ENCODE data around the gene CACTIN.
A peak's percentile ranks its signal among the peaks of the same experiment; 100 is the strongest.

DNA sequence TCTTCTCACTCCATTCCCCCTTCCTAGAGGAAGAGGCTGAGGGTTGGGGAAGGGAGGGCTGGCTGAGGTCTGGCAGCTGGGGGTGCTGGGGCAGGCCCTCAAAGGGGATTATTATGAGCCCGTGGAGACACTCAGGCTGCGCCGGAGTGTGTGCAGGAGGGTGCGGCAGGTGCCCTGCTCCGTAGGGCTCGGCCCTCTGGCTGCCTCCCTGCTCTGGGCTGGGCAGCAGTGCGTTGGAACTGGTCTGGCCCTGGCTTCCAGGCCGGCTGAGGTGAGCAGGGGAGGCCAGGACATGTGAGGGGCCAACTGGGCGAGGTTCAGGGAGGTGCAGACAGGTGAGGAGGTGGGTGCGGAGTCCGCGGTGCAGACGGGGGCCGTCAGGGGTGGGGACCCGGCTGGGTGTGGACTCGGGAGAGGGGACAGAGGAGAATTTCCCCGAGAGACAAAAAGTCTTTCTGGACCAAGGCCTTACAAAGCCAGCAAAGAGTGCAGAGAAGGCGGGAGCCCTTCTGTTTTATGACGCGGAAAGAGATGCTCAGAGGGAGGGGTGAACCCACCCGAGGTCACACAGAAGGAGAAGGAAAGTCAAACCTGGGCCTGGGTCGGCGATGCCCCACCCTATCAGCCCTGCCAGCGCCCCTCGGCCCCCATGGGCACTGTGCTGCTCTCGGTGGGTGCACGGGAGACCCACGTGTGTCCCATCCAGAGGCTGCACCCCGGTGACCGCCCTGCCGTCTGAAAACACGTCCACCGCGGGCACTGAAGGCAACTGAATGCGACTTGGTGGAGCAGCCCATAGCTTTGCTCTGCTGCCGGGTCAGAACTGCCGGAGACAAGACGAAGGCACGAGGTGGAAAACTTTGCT, 42.7 kb upstream of the CACTIN start:
- TF ChIP-seq, protein P1, sequence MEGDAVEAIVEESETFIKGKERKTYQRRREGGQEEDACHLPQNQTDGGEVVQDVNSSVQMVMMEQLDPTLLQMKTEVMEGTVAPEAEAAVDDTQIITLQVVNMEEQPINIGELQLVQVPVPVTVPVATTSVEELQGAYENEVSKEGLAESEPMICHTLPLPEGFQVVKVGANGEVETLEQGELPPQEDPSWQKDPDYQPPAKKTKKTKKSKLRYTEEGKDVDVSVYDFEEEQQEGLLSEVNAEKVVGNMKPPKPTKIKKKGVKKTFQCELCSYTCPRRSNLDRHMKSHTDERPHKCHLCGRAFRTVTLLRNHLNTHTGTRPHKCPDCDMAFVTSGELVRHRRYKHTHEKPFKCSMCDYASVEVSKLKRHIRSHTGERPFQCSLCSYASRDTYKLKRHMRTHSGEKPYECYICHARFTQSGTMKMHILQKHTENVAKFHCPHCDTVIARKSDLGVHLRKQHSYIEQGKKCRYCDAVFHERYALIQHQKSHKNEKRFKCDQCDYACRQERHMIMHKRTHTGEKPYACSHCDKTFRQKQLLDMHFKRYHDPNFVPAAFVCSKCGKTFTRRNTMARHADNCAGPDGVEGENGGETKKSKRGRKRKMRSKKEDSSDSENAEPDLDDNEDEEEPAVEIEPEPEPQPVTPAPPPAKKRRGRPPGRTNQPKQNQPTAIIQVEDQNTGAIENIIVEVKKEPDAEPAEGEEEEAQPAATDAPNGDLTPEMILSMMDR (IDR thresholded peaks at IDR 0.05) = no peak
- TF ChIP-seq POLR2AphosphoS5 (IDR thresholded peaks at IDR 0.05) (peak; percentile 15 to 48), POLR2A (IDR thresholded peaks at IDR 0.05; ENCODE audit: low read depth) (no peak), EP300 (IDR thresholded peaks at IDR 0.05) (no peak)
